Neural cell (in vitro differentiated cells): ENCODE measurements around the gene SNX10. TPM values are rescaled to one million over a fixed set of nuclear protein-coding genes. Genes with fewer than 3 reads are reported as not detected.

Experiments
- H2AFZ ChIP-seq: fragments of 200-600, 300-800 bp; sonication (generic), shearing (Covaris generic); 2 replicates; pipeline ENCODE4 v1.6.0; 2014; ENCODE audit warnings: low read depth, mild to moderate bottlenecking, antibody characterized with exemption, low read length, moderate library complexity
- H3F3A ChIP-seq: fragments of 200-600 bp; shearing (Covaris generic); 2 replicates; pipeline ENCODE4 v1.6.1; 2016; ENCODE audit warnings: mild to moderate bottlenecking, moderate library complexity, mixed read lengths, antibody characterized with exemption, low read length; ENCODE audit not compliant: insufficient read depth, poor library complexity, severe bottlenecking
- H3K27ac ChIP-seq: fragments of 200-600, 300-800 bp; sonication (generic), shearing (Covaris generic); 2 replicates; pipeline ENCODE4 v1.5.1; 2014; ENCODE audit warnings: mild to moderate bottlenecking, low read length, moderate library complexity
- H3K27me3 ChIP-seq: fragments of 300-800, 200-600 bp; sonication (generic), shearing (Covaris generic); 2 replicates; pipeline ENCODE4 v1.6.0; 2014; ENCODE audit warnings: mild to moderate bottlenecking, low read depth, low read length, moderate library complexity; ENCODE audit not compliant: insufficient read depth
- H3K36me3 ChIP-seq: fragments of 300-800, 200-600 bp; sonication (generic), shearing (Covaris generic); 2 replicates; pipeline ENCODE4 v1.5.1; 2014; ENCODE audit warnings: mild to moderate bottlenecking, antibody characterized with exemption, low read length, moderate library complexity; ENCODE audit not compliant: insufficient read depth
- H3K4me2 ChIP-seq: fragments of 300-800, 200-600 bp; sonication (generic), shearing (Covaris generic); 2 replicates; pipeline ENCODE4 v1.6.0; 2014; ENCODE audit warnings: mild to moderate bottlenecking, low read length
- H3K4me3 ChIP-seq: fragments of 300-800, 200-600 bp; sonication (generic), shearing (Covaris generic); 2 replicates; pipeline ENCODE4 v1.5.1; 2014; ENCODE audit warnings: mild to moderate bottlenecking, low read length, moderate library complexity
- H3K79me2 ChIP-seq: fragments of 200-600 bp; shearing (Covaris generic); replicated peaks from 2 replicates; pipeline ENCODE4 v1.6.0; 2014; ENCODE audit warnings: mild to moderate bottlenecking, low read length, moderate library complexity; ENCODE audit not compliant: insufficient read depth
- H3K9ac ChIP-seq: fragments of 300-800, 200-600 bp; sonication (generic), shearing (Covaris generic); 2 replicates; pipeline ENCODE4 v1.6.1; 2016; ENCODE audit warnings: mild to moderate bottlenecking, low read length, mixed read lengths
- H3K9me2 ChIP-seq: fragments of 200-600 bp; shearing (Covaris generic); 2 replicates; pipeline ENCODE4 v1.6.1; 2016; ENCODE audit warnings: mild to moderate bottlenecking, low read length, mixed read lengths; ENCODE audit not compliant: insufficient read depth
- H3K9me3 ChIP-seq: fragments of 200-600, 300-800 bp; sonication (generic), shearing (Covaris generic); 2 replicates; pipeline ENCODE4 v1.6.1; 2016; ENCODE audit warnings: mild to moderate bottlenecking, mixed run types, low read length, moderate library complexity, mixed read lengths
- H4K20me1 ChIP-seq: fragments of 200-600 bp; shearing (Covaris generic); 2 replicates; pipeline ENCODE4 v1.6.1; 2016; ENCODE audit warnings: mild to moderate bottlenecking, mixed run types; ENCODE audit not compliant: insufficient read depth
- CTCF ChIP-seq: fragments of 450-650 bp; IDR thresholded peaks from 2 replicates; pipeline ENCODE4 v1.5.1; 2014; ENCODE audit warnings: antibody characterized with exemption, mild to moderate bottlenecking, moderate library complexity; ENCODE audit not compliant: poor library complexity, severe bottlenecking
- EP300 ChIP-seq: fragments of 450-650 bp; conservative IDR thresholded peaks from 2 replicates; pipeline ENCODE4 v1.6.1; 2014; ENCODE audit warnings: antibody characterized with exemption, mild to moderate bottlenecking, moderate library complexity; ENCODE audit not compliant: poor library complexity, severe bottlenecking
- EZH2 ChIP-seq: fragments of 200-600, 300-800 bp; shearing (Covaris generic), sonication (generic); IDR thresholded peaks from 2 replicates; pipeline ENCODE4 v1.6.1; 2014; ENCODE audit warnings: antibody characterized with exemption, low read length, borderline replicate concordance, mild to moderate bottlenecking; ENCODE audit not compliant: insufficient read depth, poor library complexity, severe bottlenecking
- MXI1 ChIP-seq: fragments of 450-650 bp; conservative IDR thresholded peaks from 2 replicates; pipeline ENCODE4 v1.6.1; 2014; ENCODE audit warnings: antibody characterized with exemption, mild to moderate bottlenecking; ENCODE audit not compliant: poor library complexity, severe bottlenecking
- POLR2AphosphoS5 ChIP-seq: IDR thresholded peaks from 2 replicates; pipeline ENCODE4 v1.6.1; 2012
- RAD21 ChIP-seq: fragments of 450-650 bp; conservative IDR thresholded peaks from 2 replicates; pipeline ENCODE4 v1.6.1; 2014; ENCODE audit warnings: antibody characterized with exemption, mild to moderate bottlenecking, moderate library complexity
- REST ChIP-seq: IDR thresholded peaks from 2 replicates; pipeline ENCODE4 v1.6.1; 2012; ENCODE audit warnings: borderline replicate concordance
- SMC3 ChIP-seq: fragments of 450-650 bp; conservative IDR thresholded peaks from 2 replicates; pipeline ENCODE4 v1.6.1; 2014; ENCODE audit warnings: antibody characterized with exemption, mild to moderate bottlenecking, moderate library complexity; ENCODE audit not compliant: poor library complexity
- TAF1 ChIP-seq: IDR thresholded peaks from 2 replicates; pipeline ENCODE4 v1.6.1; 2012; ENCODE audit warnings: low read depth
- polyA plus RNA-seq: library from polyadenylated mRNA; depleted of rRNA; stranded (reverse); fragments of >200 nt; gene quantifications from 2 replicates; pipeline ENCODE4 v1.2.3, GENCODE V29; 2014

SNX10 gene
- polyA plus RNA-seq, 1 donor from 2014 or later, result 25.6 TPM

- TF ChIP-seq EP300 (no peak), POLR2AphosphoS5 (no peak), RAD21 (no peak)
These were observed 54.2 kb downstream of the SNX10 start (continued) for GRCh38 chr7:26345837-26346236.

- no peaks in the 10 kb centered on the region for H3F3A ChIP-seq
- H4K20me1 ChIP-seq, result no peaks in the 10 kb centered on the region
- no peak overlapping the region for H3K27ac ChIP-seq
- H3K27me3 ChIP-seq, result no peaks in the 10 kb centered on the region
- no peaks in the 10 kb centered on the region for H3K36me3 ChIP-seq
- TF ChIP-seq REST (no peak), RAD21 (no peak), POLR2AphosphoS5 (no peak), EZH2 (no peak), CTCF (no peak), SMC3 (no peak), MXI1 (no peak), TAF1 (no peak), EP300 (no peak)
- H3K9me3 ChIP-seq, result no peaks in the 10 kb centered on the region
- no peak overlapping the region for H2AFZ ChIP-seq
- no peaks in the 10 kb centered on the region for H3K79me2 ChIP-seq
- no peak overlapping the region for H3K4me2 ChIP-seq
- no peak overlapping the region for H3K4me3 ChIP-seq
- no peaks in the 10 kb centered on the region for H3K9me2 ChIP-seq
- no peak overlapping the region for H3K9ac ChIP-seq
These were observed 55.0 kb downstream of the SNX10 start for GRCh38 chr7:26346611-26347203.

GRCh38 chr7:26348234-26348851 lies 56.7 kb downstream of the SNX10 start:
- no peaks in the 10 kb centered on the region for H3K27me3 ChIP-seq
- H3K4me2 ChIP-seq, result no peak overlapping the region
- H3K4me3 ChIP-seq, result no peak overlapping the region
- H2AFZ ChIP-seq, result no peak overlapping the region
- no peaks in the 10 kb centered on the region for H3K36me3 ChIP-seq
- no peaks in the 10 kb centered on the region for H3F3A ChIP-seq
- H4K20me1 ChIP-seq, result no peaks in the 10 kb centered on the region
- H3K27ac ChIP-seq, result no peak overlapping the region
- no peak for TF ChIP-seq EZH2
- TF ChIP-seq TAF1, result no peak
- no peak for TF ChIP-seq POLR2AphosphoS5
- no peak for TF ChIP-seq SMC3
- no peak for TF ChIP-seq REST
- no peak for TF ChIP-seq EP300
- TF ChIP-seq MXI1, result no peak
- TF ChIP-seq RAD21, result no peak
- TF ChIP-seq CTCF, result no peak
- no peak overlapping the region for H3K9ac ChIP-seq
- no peaks in the 10 kb centered on the region for H3K79me2 ChIP-seq
- H3K9me3 ChIP-seq, result no peaks in the 10 kb centered on the region
- H3K9me2 ChIP-seq, result no peaks in the 10 kb centered on the region
